Activated CD4-positive, alpha-beta T cell treated with anti-CD3 and anti-CD28 coated beads, Interleukin-2, Interleukin-6, amounts not matched to agents 100 ng/mL and 50 ng/mL, durations not matched to agents 16 hours and 8 hours (primary cell): ENCODE measurements around the gene EFEMP1.

Experiments used
- DNase-seq: peaks from one replicate; pipeline ENCODE4 v3.0.0-alpha.2; 2020

EFEMP1 gene, protein sequence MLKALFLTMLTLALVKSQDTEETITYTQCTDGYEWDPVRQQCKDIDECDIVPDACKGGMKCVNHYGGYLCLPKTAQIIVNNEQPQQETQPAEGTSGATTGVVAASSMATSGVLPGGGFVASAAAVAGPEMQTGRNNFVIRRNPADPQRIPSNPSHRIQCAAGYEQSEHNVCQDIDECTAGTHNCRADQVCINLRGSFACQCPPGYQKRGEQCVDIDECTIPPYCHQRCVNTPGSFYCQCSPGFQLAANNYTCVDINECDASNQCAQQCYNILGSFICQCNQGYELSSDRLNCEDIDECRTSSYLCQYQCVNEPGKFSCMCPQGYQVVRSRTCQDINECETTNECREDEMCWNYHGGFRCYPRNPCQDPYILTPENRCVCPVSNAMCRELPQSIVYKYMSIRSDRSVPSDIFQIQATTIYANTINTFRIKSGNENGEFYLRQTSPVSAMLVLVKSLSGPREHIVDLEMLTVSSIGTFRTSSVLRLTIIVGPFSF

DNA sequence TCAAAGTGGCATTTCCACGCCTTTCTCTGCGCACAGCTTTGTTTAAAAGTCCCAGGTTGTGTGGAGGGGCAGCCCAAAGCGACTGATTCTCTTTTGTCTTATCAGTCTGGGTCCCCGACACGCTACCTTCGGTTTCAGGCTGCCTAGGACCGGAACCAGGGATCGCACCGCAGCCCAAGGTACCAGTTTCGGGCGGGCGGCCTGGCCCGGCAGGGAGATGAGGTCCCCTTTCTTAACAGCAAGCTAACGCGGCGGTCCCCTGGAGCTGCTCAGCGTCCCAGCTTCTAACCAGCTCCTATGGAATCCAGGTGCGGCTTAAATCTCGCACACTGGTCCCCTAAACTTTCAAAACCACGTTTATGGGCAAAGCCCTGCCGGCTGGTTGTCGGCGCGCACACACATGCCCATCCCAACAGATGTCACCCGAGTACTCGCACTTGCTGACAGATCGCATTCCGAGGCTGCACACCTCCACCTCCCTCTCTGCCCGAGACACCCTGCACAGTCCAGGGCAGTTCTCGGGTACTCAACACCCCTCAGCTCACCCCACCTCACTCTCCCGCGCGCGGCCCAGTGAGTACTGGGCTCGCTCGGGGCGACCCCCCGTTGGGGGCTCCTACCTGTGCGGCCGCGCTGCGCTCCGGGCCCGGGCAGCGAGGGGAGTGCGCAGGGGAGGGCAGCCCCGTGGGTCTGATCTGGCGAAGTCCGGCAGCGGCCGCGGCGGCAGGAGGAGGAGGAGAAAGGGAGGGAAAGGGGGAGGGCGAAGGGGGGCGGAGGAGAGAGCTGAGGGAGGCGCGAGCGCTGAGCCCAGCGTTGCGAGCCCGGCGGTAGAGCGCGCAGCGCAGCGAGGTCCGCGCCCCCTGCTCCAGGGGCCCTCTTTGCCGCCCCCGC is at the start of gene EFEMP1:
Gene EFEMP1, minus strand, starts transcription at position 692 of the 891 bp plus-strand sequence. CDS start 1,342 bp downstream, outside the sequence.
- peak; percentile 0 for DNase-seq

DNA sequence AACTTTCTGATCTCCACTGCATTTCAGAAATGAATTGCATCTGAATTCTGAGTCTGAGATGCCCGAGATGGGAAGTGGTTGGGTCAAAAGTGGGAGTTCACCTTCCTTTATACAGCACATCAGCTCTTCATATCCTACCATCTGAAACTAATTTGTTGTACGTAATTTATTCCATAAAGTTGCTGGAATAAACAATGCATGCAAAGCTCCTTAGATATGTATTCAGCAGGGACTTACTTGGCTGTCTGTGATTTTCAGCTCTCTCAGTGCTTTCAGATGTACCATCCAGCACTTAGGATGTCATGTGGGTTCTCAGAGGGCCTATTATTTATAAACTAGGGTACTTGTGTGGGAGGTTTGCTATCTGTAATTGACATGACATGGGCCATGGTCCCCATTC is 46.9 kb upstream of the EFEMP1 start:
- DNase-seq = no peak

DNA sequence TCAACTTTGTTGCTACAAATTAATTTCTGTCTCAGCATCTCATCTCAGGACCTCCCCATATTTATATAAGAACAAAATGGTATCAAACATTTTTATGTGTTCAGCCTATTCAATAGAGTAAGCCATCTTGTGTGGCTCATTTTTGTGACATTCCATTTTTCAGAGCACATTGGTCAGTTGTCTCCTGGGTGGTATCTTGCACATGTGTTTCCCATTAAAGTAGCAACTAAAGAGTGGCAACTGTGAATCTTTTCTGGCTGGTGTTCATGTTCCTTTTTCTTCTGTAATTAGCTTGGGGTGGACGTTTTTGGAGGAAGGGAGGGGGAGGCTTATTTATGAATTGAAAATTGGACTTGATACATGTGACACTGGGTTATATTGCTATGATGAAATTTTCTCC is 45.4 kb upstream of the EFEMP1 start:
- no peak for DNase-seq

DNA sequence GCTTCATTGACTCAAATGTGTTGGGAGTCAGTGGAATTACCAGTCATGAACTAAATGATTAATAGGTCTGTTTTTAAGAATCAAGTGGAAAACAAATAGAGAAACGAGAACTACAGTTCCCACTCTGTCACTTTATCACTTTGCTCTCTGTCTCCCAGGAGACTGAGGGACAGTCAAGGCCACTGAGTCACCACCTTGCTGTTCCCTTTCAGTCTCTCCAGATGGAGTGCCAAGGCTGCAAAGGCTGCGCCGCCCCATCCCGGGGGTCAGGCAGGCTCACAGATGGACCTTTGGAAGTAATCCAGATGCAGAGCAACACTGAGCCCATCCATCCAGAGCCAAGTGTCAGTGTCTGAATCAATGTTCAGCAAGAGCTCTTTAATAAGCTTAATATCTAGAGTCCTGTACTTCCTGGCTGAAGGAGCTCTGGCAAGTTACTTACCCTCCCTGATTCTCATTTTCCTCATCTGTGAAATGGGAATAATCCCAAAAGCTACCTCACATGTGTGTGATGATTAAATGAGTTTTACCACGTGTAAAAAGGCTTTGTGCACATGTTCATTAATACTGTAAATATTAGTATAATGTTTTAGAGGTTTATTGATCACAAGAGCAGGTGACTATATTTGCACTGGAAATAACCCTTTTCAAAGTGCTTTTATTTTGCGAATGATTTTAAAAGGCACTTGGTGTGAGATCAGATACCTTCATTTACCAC is 43.0 kb upstream of the EFEMP1 start:
- no peak for DNase-seq

DNA sequence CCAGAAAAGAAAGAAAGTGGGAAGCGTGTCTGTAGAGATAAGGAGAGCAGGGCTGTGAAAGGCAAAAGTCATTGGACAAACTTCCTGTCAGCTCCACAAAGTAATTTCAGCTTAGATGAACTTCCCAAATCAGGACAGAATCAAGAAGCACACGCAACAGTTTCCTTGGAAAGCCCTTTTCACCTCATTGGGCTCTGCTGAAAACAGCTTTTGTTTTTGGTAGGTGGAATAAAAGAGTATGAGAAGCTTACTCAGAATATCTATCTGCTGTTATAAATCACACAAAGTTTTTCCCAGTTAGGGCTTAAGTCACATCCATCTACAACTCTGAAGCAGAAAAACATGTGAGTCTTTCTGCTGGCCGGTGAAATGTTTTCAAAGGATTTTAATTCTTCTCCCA is 42.4 kb upstream of the EFEMP1 start:
- DNase-seq = no peak

DNA sequence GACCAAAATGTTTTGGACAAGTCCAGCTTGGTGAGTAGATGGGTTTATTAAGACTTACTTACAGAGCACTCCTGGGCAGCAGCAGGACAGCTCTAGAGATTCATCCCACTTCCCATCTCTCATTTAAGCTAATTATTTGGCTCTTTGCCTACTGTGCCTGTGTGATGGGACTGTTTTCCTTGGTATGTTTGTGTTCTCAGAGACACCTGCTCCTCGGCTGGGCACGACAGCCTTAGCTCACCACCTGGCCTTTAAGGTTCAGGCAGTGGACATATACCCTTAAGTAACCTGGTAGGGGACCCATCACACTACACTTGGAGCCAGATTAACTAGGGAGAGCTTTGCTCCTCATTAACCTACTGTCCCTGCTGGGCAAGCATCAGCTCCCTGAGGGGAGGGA is 41.7 kb upstream of the EFEMP1 start:
- no peak for DNase-seq

DNA sequence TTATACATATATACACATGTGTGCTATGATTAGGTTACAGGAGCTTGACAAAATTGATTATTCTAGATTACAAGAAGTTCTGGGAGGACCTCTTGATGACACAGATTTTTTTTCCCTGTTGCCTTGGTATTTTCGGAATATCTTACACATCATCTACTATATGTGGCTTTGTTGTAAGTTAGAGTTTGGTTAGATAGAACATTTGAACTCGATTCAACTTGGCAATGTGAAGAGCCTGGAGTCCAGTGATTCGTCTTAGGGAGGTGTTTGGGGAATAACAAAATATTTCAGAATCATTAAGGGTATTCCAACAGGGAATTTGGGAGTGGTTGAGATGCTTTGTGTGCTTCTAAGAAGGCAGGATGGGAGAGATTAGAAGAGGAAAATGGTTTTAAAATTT is 39.3 kb upstream of the EFEMP1 start:
- DNase-seq = no peak

DNA sequence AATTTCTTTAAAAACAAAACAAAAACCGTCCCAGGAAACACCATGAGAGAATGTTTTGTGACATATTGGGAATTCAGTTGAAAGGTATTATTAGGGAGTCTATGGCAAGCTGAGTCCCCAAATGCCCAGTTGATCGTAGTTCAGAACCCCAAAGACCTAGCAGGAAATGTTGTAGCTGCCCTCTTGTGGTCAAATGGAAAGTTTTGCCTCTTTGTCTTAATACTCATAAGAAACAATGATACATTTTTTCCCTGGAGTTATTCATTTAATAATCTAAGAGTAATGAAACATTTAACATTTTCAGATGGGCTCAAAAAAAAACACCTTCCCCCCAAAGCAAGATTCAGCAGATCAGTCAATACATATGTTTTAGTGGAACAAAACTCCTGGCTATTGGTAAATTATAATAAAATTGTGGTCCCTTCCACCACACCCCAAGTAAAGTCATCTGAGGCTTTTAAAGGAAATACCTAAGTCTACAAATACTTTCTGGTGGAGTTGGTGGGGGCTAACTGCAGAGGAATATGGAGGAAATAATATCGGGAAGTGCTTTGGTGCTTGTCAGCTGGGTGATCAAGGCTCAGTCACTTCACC is 37.8 kb upstream of the EFEMP1 start:
- peak; percentile 17 for DNase-seq

DNA sequence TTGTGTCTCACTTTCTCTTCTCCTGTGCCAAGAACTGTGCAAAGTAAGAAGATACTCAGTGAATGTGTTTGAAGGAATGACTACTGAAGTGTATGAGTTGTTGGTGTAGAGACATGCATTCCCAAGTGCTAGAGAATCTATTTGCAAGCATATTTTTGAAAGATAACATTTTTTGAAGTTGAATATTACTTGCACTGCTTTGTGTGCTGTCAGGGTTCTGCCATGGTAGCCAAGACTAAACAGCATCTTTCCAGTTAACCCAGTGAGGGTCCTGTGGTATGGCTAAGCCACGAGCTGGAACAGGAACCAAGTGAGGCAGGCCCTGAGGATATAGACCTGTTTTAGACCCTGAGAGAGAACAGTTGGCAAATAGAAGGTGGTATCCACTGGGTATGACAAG is 35.2 kb upstream of the EFEMP1 start:
- no peak for DNase-seq

DNA sequence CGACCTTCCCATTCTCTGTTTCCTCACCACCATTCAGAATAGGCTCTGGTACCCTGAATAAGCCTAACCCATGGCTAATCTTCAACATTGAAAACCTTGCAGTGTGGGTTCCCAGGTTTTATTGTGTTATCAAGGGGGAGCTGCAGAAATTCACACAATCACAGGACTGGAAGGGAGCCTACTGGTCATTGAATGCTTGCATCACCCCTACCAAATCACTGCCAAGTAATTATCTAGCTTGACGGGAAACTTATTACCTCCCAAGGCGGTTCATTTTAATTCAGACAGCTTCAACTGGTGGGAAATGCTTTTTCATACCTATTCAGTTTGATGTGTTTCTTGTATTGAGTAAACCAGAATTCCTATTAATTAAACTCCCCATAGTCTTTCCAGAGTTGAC is 33.6 kb upstream of the EFEMP1 start:
- no peak for DNase-seq

DNA sequence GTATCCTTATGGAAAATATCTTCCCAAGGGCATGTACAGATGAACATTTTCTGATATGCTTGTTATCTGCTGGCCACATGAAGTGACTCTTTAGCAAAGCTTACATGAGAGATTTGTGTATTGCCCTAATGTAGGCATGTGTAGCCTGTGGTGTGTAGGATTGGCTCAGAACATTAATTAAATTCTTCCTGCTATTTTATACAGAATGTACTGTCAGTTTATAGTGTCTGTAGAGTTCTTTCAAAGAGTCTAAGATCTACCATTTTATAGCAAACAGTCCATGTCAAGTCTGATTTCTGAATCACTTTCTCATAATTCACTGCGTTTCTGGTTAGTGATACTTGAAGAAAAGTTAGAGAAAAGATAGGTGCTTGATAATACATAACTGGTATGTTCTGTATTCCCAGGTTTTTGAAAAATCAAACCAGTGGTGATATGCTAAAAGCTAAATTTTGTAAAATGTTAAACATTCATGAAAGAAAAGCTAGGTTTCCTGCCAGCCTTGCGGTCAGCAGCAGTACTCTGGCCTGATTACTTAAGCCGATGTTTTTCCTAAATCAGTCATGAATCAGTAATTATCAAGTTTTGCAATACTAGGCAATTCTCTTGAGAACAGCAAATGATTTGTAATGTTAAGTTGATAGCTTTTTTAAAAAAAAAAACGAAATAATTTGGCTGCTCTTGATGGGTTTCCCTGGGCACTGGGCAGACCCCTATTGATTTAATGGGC is 30.9 kb upstream of the EFEMP1 start:
- no peak for DNase-seq

DNA sequence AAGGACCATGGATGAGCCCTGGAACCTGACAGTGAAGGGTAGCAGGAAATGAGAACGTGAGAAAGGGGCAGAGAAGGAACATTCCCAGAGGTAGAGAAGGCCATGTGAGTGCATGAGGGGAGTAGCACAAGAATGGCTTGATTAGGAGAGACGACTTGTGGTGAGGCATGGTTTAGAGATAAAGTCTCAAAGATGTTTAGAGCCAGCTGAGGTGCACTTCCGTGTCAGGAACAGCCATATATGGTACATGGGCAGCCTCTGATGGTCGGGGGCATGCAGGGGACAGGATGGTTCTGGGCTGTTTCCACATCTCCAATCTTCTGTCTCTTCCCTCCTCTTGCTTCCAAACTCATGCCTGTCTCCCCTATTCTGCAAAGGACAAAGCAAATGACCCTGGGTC is 28.8 kb upstream of the EFEMP1 start:
- no peak for DNase-seq

DNA sequence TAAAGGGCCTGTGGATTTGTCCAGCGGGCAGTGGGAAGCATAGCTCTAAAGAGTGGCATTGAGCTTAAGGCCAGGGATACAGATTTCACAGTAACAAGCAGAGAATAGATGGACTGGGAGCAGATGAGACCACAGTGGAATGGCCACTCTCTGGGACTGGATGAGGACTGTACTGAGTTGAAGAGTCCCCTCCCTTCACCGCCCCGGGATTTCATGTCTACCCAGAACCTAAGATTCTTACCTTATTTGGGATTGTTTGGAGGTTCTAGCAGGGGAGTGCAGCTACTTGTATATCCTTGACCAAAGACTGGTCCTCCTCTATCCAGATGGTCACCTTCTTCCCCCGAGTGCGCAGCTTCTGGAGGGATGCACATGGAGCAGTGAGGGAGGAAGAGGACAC is 28.0 kb upstream of the EFEMP1 start:
- DNase-seq = no peak

DNA sequence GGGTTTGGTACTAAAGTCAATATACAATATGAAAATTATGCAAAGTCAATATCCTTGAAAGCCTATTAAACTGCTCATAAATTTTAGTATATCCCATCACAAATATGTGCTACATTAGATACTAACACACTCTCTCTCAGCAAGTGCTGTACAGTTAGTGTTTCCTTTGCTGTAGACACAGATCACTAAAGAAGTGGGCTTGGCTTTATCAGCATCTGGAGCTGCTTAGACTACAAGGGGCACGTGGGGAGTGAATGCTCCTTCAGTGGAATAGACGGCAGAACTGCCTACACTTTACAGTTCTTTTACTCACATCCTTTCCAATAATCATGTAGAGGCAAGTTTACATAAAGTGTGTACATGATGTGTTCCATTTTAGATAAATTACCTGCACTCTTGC is 26.0 kb upstream of the EFEMP1 start:
- DNase-seq = no peak

DNA sequence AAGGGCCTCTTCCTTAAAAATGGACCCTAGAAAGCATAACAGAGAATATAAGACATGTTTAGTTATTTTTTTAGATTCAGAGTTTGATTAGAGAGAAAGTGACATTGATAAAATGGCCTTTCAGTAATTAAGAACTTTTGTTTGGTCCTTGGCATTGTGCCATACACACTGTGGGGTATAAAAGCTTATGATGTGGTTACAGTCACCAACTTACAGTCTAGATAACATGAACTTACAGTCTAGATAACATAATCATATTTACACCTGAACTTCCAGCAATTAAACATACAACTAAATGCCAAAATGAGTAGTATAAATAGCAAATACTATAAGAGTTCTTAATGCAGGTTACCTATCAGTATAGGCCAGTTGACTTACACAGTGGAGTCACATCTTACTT is 25.6 kb upstream of the EFEMP1 start:
- no peak for DNase-seq

DNA sequence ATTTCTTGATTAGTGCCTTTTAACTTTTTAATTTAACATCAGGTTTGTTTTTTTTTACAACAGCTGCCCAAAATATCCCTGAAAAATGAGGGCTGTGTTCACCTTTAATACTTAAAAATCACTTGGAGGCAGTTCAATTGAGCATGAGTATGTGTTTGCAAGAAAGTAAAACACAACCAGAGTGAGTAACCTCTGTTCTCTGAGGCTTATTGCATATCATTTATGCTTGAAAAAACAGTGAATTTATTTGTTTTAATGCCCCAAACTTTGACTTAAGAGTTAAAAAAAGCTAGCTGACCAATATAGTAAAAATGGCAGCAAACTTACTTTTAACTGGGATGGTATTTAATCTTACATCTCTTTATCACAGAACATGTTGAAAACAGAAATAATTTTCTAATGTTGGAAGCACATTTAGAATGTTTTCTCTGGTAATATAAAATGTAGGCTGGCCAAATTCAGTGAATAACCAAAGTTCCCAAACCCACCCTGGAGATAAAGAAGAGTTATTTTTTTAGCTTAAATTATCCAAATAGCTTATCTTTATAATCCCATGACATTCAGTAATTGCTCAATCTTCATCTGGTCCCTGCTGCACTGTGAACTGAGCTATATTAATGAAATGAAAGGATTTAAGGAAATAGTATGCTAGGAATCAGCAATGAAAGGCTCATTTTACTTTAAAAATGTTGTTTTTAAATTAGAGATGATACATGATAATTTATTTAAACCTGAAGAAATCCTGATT is 24.8 kb upstream of the EFEMP1 start:
- DNase-seq = no peak

DNA sequence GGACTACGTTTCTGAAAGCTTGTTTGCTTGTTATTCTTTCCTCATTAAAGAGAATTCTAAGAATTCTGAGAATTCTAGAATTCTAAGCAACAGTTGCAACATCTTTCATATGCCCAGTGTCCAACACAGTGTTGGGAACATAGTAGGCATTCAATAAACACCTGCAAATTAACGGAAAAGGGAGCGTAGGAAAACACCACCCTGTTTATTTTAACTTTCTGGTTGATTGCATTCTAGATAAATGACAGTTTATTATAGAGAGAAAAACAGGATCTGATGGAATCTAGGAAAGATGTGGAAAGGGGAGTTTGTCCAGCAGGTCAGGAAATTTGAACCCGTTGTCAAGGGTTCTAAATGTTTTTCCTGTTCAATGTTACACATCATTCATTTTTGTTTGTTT is 24.2 kb upstream of the EFEMP1 start:
- DNase-seq = no peak

DNA sequence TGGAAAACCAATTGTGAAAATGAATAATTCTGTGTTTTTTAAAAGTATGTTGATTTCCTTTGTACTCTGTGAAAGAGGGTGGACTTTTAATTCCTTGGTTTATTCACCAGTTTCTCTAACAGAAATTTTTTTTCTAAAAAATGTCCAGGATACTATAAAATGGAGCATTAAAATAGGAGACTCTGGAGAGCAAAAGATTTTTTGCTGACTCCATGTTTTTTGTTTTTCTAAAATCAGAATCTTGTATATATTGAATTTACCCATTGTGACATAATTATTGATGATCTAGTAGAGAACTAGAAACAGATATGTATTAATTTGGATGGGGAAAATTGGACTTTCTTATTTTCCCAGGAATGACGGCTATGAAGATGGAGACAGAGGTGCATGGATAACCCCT is 23.2 kb upstream of the EFEMP1 start:
- no peak for DNase-seq

DNA sequence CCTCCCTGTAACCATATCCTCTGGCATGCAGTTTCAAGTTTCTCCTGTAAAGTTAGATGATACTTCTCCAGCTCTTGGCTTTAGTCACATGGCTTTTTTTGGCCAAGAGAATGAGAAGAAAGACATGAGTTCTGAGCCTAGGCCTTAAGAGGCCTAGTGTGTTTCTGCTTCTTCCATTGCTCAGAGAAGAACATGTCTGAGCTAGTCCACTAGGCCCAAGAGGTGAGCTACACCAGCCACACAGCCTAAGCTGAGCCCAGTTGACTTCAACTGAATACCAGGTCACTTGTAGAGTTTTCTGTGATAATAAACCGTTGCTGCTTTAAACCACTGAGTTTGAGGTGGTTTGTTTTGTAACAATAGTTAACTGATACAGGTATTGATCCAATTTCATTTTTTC is 19.9 kb upstream of the EFEMP1 start:
- no peak for DNase-seq

DNA sequence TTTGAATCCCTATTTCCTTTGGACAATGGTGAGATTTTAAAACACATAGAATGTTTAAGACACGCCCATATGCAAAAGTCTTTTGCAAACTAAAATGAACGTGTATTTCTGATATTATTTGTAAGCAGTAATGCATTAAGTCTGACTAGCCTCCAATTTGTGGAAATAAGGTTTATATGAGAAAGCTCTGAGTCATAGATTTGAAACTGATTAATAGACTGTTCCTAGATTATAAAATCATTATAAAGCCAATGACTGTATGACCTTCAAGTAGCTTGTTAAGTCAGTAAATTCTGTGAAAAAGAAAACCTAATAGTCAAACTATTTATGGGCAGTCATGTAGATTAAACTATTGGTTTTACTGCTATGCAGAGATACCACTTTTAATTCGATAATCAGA is 12.8 kb upstream of the EFEMP1 start:
- DNase-seq = no peak

DNA sequence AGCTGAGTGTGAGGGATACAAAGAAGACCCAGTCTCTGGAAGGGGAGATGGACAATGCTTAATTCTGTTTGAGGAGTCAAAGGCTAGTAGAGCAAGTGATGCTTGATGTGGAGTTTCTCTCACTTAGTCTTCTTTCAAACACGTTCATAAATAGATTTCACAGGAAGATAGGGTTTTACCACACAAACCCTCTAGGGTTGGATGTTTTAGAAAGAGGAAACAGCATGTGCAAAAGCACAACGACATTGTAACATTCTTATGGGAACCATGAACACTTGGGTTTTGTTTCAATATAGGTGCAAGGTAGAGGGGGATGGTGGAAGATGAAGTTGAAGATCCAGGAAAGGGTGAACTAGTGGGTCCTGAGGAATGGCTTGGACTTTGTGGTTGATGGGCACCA is 10.8 kb upstream of the EFEMP1 start:
- no peak for DNase-seq

DNA sequence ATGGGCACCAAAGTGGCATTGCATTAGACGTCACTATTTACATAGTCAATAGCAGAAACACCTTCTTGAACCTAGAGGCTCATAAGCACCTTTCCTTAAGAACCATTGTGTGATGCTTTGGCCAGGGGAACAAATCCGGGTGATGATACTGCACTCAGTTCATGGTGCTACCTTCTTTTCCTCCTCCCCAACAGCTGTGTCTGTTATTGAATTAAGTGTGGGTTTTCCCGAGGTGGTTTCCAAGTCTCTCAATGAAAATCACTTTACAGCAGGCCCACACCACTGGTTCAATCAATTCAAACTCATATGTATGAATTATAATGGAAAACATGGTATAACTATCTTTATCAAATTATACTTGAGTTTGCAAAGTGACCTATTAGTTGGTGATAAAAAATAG is 9.3 kb upstream of the EFEMP1 start:
- DNase-seq = no peak
